ENCODE data around the gene KANSL1L.

GRCh38 chr2:210203558-210203957 lies 32.3 kb upstream of the KANSL1L start:
- no peak for TF ChIP-seq EZH2 (IDR thresholded peaks at IDR 0.05; ENCODE audit: borderline replicate concordance, low read length)
- no peak for TF ChIP-seq CTCF (conservative IDR thresholded peaks at IDR 0.05 in 1 of 2, IDR thresholded peaks at IDR 0.05 in 1 of 2; ENCODE audit: extremely low read depth in 1 of 2, insufficient read depth in 1 of 2, low read depth in 1 of 2, low read length in 2 of 2)
